ENCODE results near the gene SCG3. TPM values are rescaled to one million over a fixed set of nuclear protein-coding genes. Genes with fewer than 3 reads are reported as not detected.
"Not testable (repeated sequence)": the region's sequence is repeated elsewhere in the genome, so short reads cannot be mapped to it uniquely, and the experiment has no call there.

SCG3 gene
- total and polyA plus RNA-seq, 9 donors, result 0.04 to 0.74 (median 0.23) TPM; not detected in 1

DNA sequence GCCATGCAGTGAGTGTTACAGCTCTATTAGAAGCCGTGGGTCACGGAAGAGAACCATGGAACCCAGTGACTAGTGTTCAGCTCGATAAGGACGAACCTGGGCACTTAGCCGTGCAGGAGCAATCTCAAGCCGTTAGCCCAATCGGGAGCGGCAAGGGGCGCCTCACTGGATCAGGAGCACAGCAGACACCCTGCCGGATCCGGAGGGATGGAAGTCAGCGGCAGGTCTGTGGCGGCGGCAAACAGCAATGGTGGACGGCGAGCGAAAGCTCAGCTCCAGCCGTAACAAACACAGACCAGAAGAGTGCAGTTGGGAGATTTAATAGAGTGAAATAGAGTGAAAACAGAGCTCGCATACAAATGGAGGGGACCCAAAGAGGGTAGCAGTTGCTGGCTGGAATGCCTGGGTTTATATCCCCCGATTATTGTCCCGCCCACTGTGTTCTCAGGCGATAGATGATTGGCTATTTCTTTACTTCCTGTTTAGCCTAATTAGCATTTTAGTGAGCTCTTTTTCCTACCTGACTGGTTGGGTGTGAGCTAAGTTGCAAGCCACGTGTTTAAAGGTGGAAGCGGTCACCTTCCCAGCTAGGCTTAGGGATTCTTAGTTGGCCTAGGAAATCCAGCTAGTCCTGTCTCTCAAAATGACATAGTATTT, 25.8 kb upstream of the SCG3 start:
- not testable (repeated sequence) for H3K9me3 ChIP-seq (replicated peaks; ENCODE audit: control insufficient read depth, low read depth, low read length); DNase-seq; H3K36me3 ChIP-seq (ENCODE audit: control insufficient read depth, insufficient read depth, low read length); H3K4me3 ChIP-seq (ENCODE audit: low read length); H3K4me1 ChIP-seq (ENCODE audit: control insufficient read depth, insufficient read depth, low read length); H3K27ac ChIP-seq (ENCODE audit: low read length); H3K27me3 ChIP-seq (ENCODE audit: control insufficient read depth, insufficient read depth, low read length)
- 94% methylated on average over 18 of the region's 24 CpGs for WGBS (ENCODE audit: insufficient coverage)

DNA sequence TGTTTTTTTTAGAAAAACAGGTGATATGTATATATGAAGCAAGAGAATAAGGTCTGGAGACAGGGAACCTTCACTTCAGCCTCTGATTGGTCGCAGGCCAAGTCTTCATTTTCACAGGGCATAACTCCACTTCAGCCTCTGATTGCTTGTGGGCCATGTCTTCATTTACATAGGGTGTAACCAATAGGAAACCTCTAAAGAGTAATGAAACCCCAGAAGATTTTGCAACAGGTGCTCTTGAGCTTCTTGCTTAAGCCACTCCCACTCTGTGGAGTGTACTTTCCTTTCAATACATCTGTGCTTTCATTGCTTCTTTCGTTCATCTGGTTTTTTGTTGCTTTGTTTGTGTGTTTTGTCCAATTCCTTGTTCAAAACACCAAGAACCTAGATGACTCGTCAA, 22.6 kb upstream of the SCG3 start:
- Histone ChIP-seq H3K27me3 (ENCODE audit: control insufficient read depth, insufficient read depth, low read length) (no peaks in the 10 kb centered on the region), H3K27ac (ENCODE audit: low read length) (no peak overlapping the region), H3K36me3 (ENCODE audit: control insufficient read depth, insufficient read depth, low read length) (no peaks in the 10 kb centered on the region), H3K4me3 (ENCODE audit: low read length) (no peak overlapping the region), H3K9me3 (replicated peaks; ENCODE audit: control insufficient read depth, low read depth, low read length) (no peaks in the 10 kb centered on the region), H3K4me1 (ENCODE audit: control insufficient read depth, insufficient read depth, low read length) (no peaks in the 10 kb centered on the region)
- WGBS (ENCODE audit: insufficient coverage), result no CpG with 5 or more reads among the region's 3 CpGs
- no peak for DNase-seq

DNA sequence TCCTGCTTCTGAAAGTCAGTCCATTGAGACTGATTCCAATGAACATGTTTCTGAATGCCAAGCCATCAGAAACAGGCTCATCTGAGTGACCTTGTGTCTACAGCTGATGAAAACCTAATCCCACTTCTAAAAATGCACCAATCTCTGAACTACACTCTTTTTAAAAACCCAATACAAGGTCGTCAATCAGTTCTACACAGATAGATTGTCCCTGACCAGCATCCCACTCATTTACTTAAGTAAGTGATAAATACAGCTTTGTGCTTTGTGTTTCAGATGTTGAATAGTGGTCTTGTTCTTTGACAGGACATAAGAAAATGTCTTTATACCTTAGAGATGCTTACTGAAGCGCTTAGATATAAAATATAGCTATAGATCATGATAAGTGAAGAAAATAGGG, 20.2 kb upstream of the SCG3 start:
- DNase-seq, result no peak

DNA sequence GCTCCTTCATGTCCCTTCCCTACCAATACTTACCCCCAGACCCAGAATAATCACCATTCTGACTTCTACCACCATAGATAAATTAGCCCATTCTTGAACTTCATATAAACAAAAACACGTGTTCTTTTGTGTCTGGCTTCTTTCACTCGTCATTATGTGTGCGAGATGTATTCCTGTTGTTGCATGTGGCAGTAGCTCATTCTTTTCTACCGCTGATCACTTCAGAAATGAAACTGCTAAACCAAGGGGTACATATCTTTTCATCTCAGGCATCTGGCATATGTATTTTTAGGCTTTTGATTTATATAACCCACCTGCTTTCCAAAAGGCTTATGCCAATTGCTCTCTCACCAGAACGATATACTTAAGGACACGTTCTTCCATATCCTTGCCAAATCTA, 13.8 kb upstream of the SCG3 start:
- no peak overlapping the region for H3K27ac ChIP-seq (ENCODE audit: low read length)
- H3K27me3 ChIP-seq (ENCODE audit: control insufficient read depth, insufficient read depth, low read length), result peaks cover 2% of the 10 kb centered on the region
- DNase-seq, result peak; percentile 10
- no peaks in the 10 kb centered on the region for H3K36me3 ChIP-seq (ENCODE audit: control insufficient read depth, insufficient read depth, low read length)
- H3K4me3 ChIP-seq (ENCODE audit: low read length), result no peak overlapping the region
- H3K4me1 ChIP-seq (ENCODE audit: control insufficient read depth, insufficient read depth, low read length), result no peaks in the 10 kb centered on the region
- H3K9me3 ChIP-seq (replicated peaks; ENCODE audit: control insufficient read depth, low read depth, low read length), result no peaks in the 10 kb centered on the region
- WGBS (ENCODE audit: insufficient coverage), result no CpG with 5 or more reads among the region's 6 CpGs

More for the DNA sequence above, 20.2 kb upstream of the SCG3 start:
- no peak overlapping the region for H3K4me3 ChIP-seq (ENCODE audit: low read length)
- H3K4me1 ChIP-seq (ENCODE audit: control insufficient read depth, insufficient read depth, low read length), result no peaks in the 10 kb centered on the region
- no peaks in the 10 kb centered on the region for H3K36me3 ChIP-seq (ENCODE audit: control insufficient read depth, insufficient read depth, low read length)
- H3K27ac ChIP-seq (ENCODE audit: low read length), result no peak overlapping the region
- WGBS (ENCODE audit: insufficient coverage), result no CpG with 5 or more reads among the region's 2 CpGs
- H3K27me3 ChIP-seq (ENCODE audit: control insufficient read depth, insufficient read depth, low read length), result no peaks in the 10 kb centered on the region
- no peaks in the 10 kb centered on the region for H3K9me3 ChIP-seq (replicated peaks; ENCODE audit: control insufficient read depth, low read depth, low read length)

DNA sequence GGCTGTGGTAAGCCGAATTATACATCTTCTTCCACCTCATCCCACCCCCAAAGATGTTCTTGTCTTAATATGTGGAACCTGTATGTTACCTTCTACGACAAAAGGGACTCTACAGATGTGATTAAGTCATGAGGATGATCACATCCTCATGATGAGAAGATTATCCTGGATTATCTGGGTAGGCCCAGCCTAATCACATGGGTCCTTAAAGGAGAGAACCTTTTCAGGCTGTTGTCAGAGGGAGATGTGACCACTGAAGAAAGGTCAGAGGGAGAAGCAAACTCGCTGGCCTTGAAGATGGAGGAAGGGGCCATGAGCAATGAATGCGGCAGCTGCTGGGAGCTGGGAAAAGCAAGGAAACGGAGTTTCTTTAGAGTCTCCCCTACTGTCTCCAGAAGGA, 12.9 kb upstream of the SCG3 start:
- DNase-seq, result no peak
- Histone ChIP-seq H3K9me3 (replicated peaks; ENCODE audit: control insufficient read depth, low read depth, low read length) (no peaks in the 10 kb centered on the region), H3K36me3 (ENCODE audit: control insufficient read depth, insufficient read depth, low read length) (no peaks in the 10 kb centered on the region), H3K4me3 (ENCODE audit: low read length) (no peak overlapping the region), H3K27me3 (ENCODE audit: control insufficient read depth, insufficient read depth, low read length) (peaks cover 2% of the 10 kb centered on the region), H3K4me1 (ENCODE audit: control insufficient read depth, insufficient read depth, low read length) (no peaks in the 10 kb centered on the region), H3K27ac (ENCODE audit: low read length) (no peak overlapping the region)
- 49% methylated on average over 2 of the region's 5 CpGs for WGBS (ENCODE audit: insufficient coverage)

DNA sequence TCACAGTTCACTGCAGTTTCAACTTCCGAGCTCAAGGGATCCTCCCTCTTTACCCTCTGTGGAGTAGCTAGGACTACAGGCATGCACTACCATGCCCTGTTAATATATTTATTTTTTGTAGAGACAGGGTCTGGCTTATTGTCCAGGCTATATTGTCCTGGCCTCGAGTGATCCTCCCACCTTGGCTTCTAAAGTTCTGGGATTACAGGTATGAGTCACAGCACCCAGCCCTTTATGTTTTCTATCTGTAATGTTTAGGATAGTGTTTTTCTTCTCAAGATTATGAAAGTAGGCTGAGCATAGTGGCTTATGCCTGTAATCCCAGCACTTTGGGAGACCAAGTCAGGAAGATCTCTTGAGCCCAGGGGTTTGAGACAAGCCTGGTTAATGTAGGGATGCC, 11.9 kb upstream of the SCG3 start:
- H3K4me3 ChIP-seq (ENCODE audit: low read length), result no peak overlapping the region
- H3K36me3 ChIP-seq (ENCODE audit: control insufficient read depth, insufficient read depth, low read length), result no peaks in the 10 kb centered on the region
- WGBS (ENCODE audit: insufficient coverage), result no CpG with 5 or more reads among the region's 2 CpGs
- H3K27me3 ChIP-seq (ENCODE audit: control insufficient read depth, insufficient read depth, low read length), result peaks cover 2% of the 10 kb centered on the region
- no peak overlapping the region for H3K27ac ChIP-seq (ENCODE audit: low read length)
- DNase-seq, result no peak
- no peaks in the 10 kb centered on the region for H3K4me1 ChIP-seq (ENCODE audit: control insufficient read depth, insufficient read depth, low read length)
- H3K9me3 ChIP-seq (replicated peaks; ENCODE audit: control insufficient read depth, low read depth, low read length), result no peaks in the 10 kb centered on the region

DNA sequence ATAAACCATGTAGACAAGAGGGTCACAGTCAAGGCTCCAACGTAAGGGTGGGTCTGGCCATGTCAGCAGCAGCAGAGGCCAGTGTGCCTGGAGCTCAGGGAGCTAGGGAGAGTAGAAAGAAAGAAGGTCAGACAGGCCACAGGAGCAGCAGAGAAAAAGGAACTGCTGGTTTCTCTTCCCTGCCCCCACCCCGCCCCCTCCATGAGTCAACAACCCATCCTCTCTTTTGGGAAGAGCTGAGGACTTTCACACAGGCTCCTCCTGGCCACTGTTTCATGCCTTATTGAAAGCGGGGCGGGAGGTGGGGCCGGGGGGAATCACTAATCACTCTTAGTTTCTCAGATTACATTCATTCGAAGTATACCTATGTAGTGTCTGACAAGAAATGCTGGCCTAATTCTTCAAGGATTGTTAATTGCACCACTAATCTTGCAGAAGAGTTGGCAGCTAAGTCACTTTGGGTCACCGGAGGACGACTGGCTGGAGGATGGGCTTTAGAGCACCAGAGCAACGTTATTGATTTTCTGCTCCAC, 9.1 kb upstream of the SCG3 start:
- Histone ChIP-seq H3K27ac (ENCODE audit: low read length) (no peak overlapping the region), H3K27me3 (ENCODE audit: control insufficient read depth, insufficient read depth, low read length) (peaks cover 4% of the 10 kb centered on the region), H3K4me3 (ENCODE audit: low read length) (no peak overlapping the region), H3K4me1 (ENCODE audit: control insufficient read depth, insufficient read depth, low read length) (no peaks in the 10 kb centered on the region), H3K9me3 (replicated peaks; ENCODE audit: control insufficient read depth, low read depth, low read length) (no peaks in the 10 kb centered on the region), H3K36me3 (ENCODE audit: control insufficient read depth, insufficient read depth, low read length) (no peaks in the 10 kb centered on the region)
- DNase-seq, result peak; percentile 10
- 18% methylated on average over 1 of the region's 9 CpGs for WGBS (ENCODE audit: insufficient coverage)

DNA sequence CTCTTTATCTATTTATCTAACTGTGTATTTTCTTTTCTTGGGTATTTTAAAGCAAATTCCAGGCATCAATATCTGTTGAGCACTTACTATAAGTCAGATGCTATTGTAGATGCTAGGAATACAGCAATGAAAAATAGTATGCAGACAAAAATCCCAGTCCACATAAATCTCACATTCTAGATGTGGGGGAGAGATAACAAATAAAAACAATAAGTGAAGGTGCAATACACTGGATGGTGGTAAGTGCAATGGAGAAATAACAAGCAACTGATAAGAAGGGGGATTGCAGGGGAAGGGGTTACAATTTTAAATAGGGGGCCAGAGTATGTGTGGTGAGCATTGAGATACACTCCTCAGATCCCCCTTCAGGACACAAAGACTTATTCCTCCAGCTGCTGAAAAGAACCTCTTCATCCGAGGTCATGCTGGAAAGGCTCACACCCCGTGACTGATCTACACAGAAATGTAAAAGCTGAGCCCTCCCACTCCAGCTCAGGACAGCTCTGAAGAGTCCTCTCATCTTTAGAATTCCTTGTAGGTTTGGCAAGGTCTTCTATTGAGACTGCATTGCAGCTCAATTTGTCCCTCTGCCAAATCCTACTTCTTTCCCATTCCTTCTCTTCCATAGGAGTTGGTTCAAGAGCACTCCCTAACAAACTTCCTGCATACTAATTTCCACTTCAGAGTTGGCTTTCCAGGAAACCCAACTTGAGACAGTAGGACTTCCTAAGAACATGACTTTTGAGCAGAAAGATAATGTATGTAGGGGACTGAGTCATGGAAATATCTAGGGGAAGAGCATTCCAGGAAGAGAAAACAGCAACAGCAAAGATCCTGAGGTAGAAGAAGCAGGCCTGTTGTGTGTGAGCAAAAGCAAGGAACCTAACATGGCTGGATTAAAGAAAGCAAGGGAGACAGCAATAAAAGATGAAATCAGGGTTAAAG, 8.1 kb upstream of the SCG3 start:
- Histone ChIP-seq H3K36me3 (ENCODE audit: control insufficient read depth, insufficient read depth, low read length) (no peaks in the 10 kb centered on the region), H3K4me3 (ENCODE audit: low read length) (no peak overlapping the region), H3K27ac (ENCODE audit: low read length) (no peak overlapping the region), H3K4me1 (ENCODE audit: control insufficient read depth, insufficient read depth, low read length) (no peaks in the 10 kb centered on the region), H3K27me3 (ENCODE audit: control insufficient read depth, insufficient read depth, low read length) (peaks cover 4% of the 10 kb centered on the region), H3K9me3 (replicated peaks; ENCODE audit: control insufficient read depth, low read depth, low read length) (no peaks in the 10 kb centered on the region)
- no peak for DNase-seq
- 33% methylated on average over 1 of the region's 2 CpGs for WGBS (ENCODE audit: insufficient coverage)

DNA sequence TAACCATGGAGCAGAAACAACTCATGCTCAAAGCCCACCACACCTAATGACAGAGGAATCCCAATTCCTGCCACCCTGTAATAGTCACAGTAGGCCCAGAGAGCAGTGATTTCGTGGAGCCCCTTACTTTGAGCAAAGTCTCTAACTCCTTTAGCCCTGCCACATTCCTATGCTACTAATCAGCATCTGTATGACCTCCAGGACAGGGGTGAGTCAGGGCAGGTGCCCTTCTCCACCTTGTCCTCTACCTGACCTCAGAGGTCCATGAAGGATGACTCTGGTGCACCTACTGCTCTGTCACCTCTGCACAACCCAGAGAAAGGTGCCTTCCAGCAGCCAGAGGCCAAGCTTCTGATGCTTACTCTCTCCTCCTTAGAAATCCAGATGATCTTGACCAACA, 6.1 kb upstream of the SCG3 start:
- no peaks in the 10 kb centered on the region for H3K9me3 ChIP-seq (replicated peaks; ENCODE audit: control insufficient read depth, low read depth, low read length)
- no peaks in the 10 kb centered on the region for H3K36me3 ChIP-seq (ENCODE audit: control insufficient read depth, insufficient read depth, low read length)
- 44% methylated on average over 1 of the region's 1 CpG for WGBS (ENCODE audit: insufficient coverage)
- H3K4me3 ChIP-seq (ENCODE audit: low read length), result no peak overlapping the region
- no peak for DNase-seq
- no peaks in the 10 kb centered on the region for H3K4me1 ChIP-seq (ENCODE audit: control insufficient read depth, insufficient read depth, low read length)
- no peak overlapping the region for H3K27ac ChIP-seq (ENCODE audit: low read length)
- peaks cover 2% of the 10 kb centered on the region for H3K27me3 ChIP-seq (ENCODE audit: control insufficient read depth, insufficient read depth, low read length)

DNA sequence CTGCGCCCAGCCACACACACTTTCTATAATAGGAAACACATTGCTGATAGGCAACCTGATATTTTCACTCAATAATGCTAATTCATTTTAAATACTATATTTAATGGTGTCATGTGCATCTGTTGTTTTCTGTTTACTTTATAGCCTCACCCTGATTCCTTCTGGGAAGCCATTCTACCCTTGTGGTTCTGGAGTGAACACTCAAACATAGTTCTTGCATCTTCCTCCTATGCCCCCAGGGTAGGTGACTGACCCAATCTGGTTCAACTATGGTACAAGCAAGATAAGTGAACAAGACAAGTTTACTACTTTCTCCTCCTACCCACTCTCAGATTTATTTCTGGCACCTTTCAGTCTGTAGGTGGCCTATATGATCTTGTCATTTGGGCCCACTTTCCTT, 4.3 kb upstream of the SCG3 start:
- H3K36me3 ChIP-seq (ENCODE audit: control insufficient read depth, insufficient read depth, low read length), result no peaks in the 10 kb centered on the region
- H3K27ac ChIP-seq (ENCODE audit: low read length), result no peak overlapping the region
- H3K4me3 ChIP-seq (ENCODE audit: low read length), result no peak overlapping the region
- H3K27me3 ChIP-seq (ENCODE audit: control insufficient read depth, insufficient read depth, low read length), result peaks cover 2% of the 10 kb centered on the region
- no peaks in the 10 kb centered on the region for H3K9me3 ChIP-seq (replicated peaks; ENCODE audit: control insufficient read depth, low read depth, low read length)
- H3K4me1 ChIP-seq (ENCODE audit: control insufficient read depth, insufficient read depth, low read length), result peaks cover 6% of the 10 kb centered on the region
- WGBS (ENCODE audit: insufficient coverage), result no CpG with 5 or more reads among the region's 1 CpG
- no peak for DNase-seq
